Measurements from ENCODE around the gene TBX4.

DNA sequence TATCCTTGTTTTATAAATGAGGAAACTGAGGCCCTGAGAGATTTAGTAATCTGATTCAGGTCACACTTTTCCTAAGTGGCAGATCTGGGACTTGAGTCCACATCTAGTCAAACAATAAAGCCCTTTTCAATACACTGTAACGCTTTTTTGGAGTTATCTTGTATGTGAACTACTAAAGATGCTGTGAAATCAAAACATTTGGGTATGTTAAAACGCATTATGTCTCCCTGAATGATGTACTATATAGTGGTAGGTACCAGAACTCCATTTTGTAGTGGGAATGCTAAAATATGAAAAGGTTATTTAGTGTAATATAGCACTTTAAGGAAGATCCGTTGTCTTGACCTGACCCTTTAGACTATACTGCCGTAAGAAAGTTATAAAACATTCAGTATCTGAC is 81.6 kb downstream of the TBX4 start:
- TF ChIP-seq, protein P1, sequence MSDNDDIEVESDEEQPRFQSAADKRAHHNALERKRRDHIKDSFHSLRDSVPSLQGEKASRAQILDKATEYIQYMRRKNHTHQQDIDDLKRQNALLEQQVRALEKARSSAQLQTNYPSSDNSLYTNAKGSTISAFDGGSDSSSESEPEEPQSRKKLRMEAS (IDR thresholded peaks at IDR 0.05) = no peak
- TF ChIP-seq TEAD4 (IDR thresholded peaks at IDR 0.05) = no peak
- TF ChIP-seq FOXM1 (IDR thresholded peaks at IDR 0.05; ENCODE audit: borderline replicate concordance, low read depth) = no peak
- TF ChIP-seq TAF1 (IDR thresholded peaks at IDR 0.05; ENCODE audit: low read depth) = no peak
- no peak for TF ChIP-seq TCF12 (IDR thresholded peaks at IDR 0.05; ENCODE audit: low read depth)
- TF ChIP-seq CEBPB (IDR thresholded peaks at IDR 0.05) = no peak
- TF ChIP-seq CREB1 (IDR thresholded peaks at IDR 0.05; ENCODE audit: low read depth) = no peak
- no peak for TF ChIP-seq YY1 (IDR thresholded peaks at IDR 0.05; ENCODE audit: low read depth)

Data from Ishikawa (cell line).